ENCODE measurements around the gene MYO1D.

DNA sequence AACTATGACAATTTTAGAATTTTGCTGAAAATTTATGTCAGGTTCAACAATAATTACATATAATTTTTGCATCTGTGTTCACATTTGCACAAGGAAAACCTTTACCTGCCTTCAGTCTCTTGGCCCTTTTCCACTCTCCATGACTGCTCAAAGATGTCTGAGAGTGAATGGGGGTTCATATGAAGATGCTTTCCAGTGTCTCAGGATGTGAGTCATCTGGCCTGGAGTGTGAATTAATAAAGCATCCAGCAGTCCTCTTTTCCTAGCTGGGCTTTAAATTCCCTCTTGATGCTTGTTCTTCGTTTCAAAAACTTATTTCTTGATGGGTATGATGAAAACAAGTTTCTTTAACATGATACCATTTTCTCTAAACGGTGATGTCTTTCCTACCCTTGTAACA lies 290.3 kb downstream of the MYO1D start:
- TF ChIP-seq, protein P1, sequence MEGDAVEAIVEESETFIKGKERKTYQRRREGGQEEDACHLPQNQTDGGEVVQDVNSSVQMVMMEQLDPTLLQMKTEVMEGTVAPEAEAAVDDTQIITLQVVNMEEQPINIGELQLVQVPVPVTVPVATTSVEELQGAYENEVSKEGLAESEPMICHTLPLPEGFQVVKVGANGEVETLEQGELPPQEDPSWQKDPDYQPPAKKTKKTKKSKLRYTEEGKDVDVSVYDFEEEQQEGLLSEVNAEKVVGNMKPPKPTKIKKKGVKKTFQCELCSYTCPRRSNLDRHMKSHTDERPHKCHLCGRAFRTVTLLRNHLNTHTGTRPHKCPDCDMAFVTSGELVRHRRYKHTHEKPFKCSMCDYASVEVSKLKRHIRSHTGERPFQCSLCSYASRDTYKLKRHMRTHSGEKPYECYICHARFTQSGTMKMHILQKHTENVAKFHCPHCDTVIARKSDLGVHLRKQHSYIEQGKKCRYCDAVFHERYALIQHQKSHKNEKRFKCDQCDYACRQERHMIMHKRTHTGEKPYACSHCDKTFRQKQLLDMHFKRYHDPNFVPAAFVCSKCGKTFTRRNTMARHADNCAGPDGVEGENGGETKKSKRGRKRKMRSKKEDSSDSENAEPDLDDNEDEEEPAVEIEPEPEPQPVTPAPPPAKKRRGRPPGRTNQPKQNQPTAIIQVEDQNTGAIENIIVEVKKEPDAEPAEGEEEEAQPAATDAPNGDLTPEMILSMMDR (IDR thresholded peaks at IDR 0.05), result no peak
- no peak for TF ChIP-seq POLR2A (IDR thresholded peaks at IDR 0.05)
